ENCODE data around the gene EDN2.

Gene EDN2

GRCh38 chr1:41497461-41498030 is 13.1 kb upstream of the EDN2 start:
- no peak for DNase-seq

- DNase-seq: no peak
Measured at GRCh38 chr1:41497056-41497440, 12.6 kb upstream of the EDN2 start.

- peak; percentile 89 for DNase-seq
Measured at GRCh38 chr1:41496080-41497055, 11.9 kb upstream of the EDN2 start.

DNA sequence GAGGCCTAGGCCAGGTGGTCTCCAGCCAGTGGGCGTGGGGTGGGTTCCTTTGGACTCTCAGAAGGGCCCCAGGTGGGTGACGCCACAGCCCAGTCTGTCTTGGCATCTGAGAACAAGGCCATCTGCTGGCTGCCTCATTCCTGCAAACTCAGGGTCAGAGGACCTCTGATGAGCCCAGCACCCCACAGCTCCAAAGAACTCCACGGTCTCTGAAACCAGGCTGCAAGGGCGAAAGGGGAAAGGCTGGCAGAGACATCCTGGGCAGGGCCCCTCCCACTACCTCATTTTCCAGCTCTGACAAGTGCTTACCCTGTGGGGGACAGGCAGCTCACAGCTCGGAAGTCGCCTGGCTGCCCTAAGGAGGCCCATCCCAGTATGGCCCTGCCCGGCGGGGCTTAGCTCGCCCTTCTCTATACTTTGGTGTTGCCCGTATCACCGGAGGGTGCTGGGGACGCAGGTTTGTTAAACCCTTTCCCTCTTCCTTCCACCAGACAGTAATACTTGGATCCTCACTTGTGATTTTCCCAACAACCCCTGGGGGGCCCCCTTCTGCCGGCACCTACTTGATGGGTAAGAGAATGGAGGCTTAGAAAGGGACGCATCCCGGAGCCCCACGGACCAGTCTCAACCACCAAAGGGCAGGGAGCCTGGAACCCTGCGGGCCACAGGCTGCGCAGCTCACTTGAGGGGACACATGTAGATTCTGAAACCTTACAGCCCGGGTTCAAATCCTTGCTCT is 10.9 kb upstream of the EDN2 start:
- DNase-seq: no peak

GRCh38 chr1:41494351-41495209 is 10.1 kb upstream of the EDN2 start:
- no peak for DNase-seq

DNA sequence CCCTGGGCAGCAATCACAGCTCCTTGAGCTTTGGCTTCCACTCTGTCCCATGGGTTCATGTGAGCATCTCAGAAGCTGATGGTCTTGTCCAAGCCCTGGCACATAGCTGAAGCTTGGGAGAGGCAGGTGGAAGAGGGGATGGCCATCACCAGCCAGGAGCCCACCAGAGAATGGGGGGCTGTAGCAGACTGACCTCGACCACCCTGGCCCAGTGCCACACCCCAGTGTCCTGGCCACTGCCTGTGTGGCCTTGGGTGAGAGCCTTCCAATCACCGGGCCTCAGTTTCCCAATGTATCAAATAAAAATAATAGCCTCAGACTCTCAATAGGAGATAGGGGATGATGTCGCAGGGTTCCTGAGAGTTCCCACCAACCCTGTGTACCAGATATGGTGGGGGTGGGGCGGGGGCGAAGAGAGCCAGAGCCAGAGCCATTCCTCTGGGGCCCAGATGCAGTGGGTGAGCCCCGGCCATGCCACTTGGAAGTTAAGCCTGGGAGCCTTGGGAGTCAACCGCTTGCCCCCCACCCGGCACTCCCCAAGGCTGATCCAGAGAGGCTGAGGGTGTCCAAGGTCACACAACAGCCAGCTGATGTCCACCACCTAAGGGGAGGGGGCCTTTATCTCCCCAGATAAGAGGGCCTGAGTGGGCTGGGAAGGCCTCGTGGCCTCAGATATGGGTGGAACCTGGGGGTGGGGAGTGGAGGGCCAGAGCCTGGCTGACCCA is 9.3 kb upstream of the EDN2 start:
- no peak for DNase-seq

GRCh38 chr1:41493117-41493536 is 8.6 kb upstream of the EDN2 start:
- no peak for DNase-seq

DNA sequence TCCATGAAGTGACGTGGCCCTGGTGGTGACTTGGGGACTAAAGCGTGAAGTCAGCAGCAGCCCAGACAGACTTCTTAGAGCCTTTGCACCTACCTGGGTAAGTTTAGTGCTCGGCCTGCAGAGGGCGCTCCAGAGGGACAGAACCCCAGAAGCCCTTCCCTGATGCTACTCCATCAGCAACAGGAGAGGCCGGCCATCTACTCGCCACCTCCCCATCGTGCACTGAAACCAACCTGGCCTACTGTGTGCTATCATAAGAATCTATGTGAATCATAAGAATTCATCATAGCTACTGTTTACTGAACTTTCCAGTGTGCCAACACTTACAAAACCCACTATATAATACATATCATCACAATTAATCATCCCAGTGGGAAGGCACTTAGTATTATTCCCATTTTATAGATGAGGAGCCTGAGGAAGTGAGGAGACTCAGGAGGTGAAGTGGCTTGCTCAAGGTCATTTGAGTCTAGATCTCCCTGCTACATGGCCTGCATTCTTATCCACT is 7.9 kb upstream of the EDN2 start:
- DNase-seq: no peak

DNA sequence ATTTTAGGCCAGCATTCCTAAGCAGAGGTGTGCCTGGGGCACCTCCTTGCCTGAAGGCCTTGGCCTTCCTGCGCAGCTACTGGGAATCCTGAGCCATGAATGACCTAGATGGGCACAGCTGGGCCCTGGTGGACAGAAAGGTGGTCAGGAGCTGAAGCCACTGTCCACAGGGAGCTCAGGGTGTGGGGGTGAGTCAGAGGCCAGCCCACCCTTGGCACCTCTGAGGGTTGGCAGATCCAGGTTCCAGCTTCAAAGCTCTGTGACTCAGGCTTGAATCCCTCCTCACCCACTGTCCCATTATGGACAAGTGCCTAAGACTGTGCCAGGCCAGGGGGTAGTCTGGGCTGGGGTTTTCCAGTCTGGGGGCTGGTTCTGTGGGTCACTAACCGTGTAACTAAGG is 6.4 kb upstream of the EDN2 start:
- DNase-seq: no peak

GRCh38 chr1:41489561-41489960 is 5.1 kb upstream of the EDN2 start:
- no peak for DNase-seq

DNA sequence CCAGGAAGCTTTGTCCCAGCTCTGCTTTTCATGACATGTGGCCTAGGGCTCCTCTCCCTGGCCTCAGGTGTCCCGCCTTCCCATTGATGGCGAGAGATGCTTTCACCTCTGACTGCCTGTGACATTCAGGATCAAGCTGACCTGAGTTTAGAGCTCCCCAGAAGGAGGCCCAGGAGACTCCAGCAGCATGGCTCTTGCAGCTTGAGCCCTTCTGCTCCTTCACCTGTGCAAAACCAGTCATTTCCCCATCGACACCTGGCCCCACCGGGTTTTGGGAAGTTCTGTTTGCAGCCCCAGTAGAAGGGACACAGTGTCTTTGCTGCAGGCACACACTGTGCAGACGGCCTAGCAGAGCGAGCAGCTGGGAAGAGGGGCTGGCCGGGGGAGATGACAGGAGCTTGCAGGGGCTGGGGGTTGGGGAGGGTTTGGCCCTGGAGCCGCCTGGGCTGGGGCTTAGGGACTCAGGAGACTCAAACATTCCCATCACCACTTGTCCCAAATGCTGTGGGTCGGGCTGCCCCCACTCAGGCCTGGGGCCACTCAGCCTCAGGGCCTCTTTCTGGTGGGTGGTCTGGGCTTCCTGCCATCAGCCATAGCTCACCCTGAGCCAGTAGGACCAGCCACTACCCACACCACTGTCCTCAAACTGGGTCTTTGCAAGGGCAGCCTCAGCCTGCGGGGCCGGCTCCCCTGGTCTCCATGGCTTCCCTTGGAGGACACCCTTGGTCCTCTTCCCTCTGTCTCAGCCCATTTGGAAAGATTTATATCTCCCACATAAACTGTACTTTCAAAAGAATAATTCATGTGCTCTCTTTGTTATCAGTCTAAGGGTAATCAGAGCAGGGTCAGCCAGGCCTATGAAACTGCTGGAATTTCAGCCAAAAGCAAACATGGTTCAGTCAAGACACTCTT is 3.8 kb upstream of the EDN2 start:
- no peak for DNase-seq

DNA sequence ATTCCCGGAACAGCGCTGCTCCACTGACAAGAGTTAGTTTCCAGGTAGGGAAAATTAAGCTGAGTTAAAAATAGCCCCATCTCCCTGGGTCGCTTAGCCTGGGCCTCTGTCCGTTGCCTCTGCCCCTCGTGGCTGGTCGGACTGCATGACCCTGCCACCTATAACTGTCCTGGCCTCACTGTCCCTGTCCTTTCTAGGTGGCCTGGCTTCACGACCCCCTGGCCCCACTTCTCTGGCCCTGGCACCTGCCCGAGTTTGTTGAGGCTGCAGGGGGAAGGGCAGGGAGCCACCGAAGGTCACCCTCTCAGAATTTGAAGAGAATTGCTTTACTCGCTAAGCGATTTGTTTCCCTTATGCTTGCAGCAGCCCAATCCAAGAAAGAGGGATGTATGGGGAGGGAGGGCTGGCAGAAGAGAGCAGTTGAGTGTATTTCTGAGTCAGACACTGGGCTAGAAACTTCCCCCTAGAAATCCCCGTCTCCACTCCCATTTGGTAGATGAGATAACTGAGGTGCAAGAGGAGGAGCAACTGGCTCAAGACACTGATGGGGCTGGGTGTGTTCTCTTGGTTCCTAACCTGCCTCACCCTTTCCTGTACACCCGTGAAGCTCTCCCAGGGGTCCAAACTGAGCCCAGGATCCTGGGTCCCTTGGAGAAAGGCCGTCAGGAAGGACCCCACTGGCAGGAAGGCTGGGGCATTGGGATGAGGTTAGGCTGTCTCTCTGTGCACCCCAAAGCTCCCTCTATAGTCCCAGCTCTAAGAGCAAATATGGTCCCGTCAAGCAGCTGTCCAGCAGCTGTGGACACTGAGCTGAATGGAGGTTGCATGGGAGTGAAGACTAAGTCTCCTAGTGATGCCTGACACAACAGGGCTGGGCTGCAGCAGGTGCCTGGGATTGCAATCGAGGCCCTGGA is 2.9 kb upstream of the EDN2 start:
- no peak for DNase-seq

DNA sequence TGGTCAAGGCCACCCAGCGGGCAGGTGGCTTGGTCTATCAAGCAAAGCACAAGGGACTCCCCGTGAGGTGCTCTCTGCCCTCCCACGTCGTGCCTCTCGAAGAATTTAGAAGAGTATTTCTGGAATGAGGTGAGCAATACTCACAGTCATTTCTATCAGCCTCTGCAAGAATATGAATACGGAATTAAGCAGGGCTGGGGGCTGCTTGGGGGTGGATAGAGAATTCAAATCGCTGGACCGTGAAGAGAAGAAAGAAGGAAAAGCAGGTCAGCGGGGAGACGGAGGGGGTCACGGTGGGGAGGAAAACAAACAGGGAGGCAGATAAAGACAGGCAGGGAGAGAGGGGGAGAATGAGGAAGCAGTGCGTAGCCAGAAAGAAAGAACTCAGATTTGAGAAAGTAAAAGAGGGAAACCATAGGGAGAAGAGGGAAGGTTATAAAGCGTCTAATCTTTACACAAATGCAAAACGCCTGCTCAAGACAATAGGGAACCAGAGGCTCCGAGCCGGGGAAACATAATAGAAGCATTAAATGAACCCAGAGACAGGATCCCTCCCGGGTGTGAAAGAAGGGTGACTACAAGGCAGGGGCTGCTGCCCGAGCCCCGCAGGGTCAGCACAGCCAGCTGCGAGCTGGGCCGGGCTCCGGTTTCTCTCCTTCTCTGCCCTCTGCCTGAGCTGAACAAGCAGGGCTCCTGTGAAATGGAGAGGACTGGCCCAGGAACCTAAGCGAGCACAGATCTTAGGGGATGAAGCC is 2.1 kb upstream of the EDN2 start:
- DNase-seq: no peak

DNA sequence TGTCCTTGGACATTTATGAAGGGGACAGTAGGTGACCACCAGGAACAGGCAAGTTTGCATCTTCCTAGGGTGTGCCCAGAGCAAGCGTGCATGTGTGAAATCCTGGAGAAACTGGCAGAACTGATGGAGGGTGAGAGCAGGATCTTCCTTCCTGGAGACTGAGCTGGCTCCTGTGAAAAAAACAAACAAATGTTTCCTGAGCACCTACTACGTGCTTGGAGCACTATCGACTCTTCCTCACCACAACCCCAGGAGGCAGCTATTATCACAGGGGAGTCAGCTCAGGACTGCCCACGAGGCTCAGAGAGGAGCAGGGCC is 1.5 kb upstream of the EDN2 start:
- DNase-seq: no peak

- no peak for DNase-seq
Measured at GRCh38 chr1:41485605-41486004, 1.1 kb upstream of the EDN2 start.

DNA sequence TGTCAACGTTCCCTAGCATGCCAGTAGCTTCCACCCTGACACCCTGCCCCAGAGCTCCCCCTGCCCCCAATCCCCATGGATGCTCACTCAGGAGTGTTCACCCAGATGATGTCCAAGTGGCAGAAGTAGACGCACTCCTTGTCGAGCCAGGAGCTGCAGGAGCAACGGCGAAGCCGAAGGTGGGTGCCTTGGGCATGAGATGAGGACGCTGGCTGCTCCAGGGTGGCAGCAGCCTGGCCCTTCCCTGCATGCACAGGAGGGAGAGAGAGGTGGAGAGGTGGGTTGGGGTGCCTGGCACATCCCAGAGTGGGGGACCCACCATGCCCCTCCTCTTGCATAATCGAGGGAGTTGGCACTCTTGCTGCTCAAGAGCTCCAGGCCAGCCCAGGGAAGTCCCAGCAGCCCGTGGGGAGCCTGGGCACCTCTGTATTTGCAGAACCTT is 502 bp downstream of the EDN2 start:
- no peak for DNase-seq

- no peak for DNase-seq
Measured at GRCh38 chr1:41483001-41483850, 1.3 kb downstream of the EDN2 start.

Measured in left hindlimb (tissue), 1 donor.